Esophagus muscularis mucosa (tissue), 4 donors: ENCODE measurements around the gene TRIP10. TPM values are rescaled to one million over a fixed set of nuclear protein-coding genes. Genes with fewer than 3 reads are reported as not detected.
A peak's percentile ranks its signal among the peaks of the same experiment; 100 is the strongest.

ENCODE experiments used
- DNase-seq: peaks from one replicate; pipeline ENCODE4 v3.0.0-alpha.2; 2017; ENCODE audit errors: extremely low spot score
- H3K27ac ChIP-seq, 4 donors: fragments of 200-600 bp; sonication (generic); replicated peaks in 1 of 4; 1 replicate in 3 of 4; 2 replicates in 1 of 4; pipeline ENCODE4 v1.5.1; 2016 to 2019; ENCODE audit warnings: mild to moderate bottlenecking in 1 of 4
- H3K27me3 ChIP-seq, 4 donors: fragments of 200-600 bp; sonication (generic); one replicate each; pipeline versions ENCODE4 v1.5.1 to v1.6.0; 2016 to 2019
- H3K36me3 ChIP-seq, 4 donors: fragments of 200-600 bp; sonication (generic); one replicate each; pipeline ENCODE4 v1.5.1; 2016 to 2019
- H3K4me1 ChIP-seq, 4 donors: fragments of 200-600 bp; sonication (generic); one replicate each; pipeline ENCODE4 v1.5.1; 2016 to 2019
- H3K4me3 ChIP-seq, 4 donors: fragments of 200-600 bp; sonication (generic); 1 replicate in 2 of 4; 2 replicates in 2 of 4; pipeline ENCODE4 v1.5.1; 2016 to 2019; ENCODE audit warnings: mild to moderate bottlenecking in 4 of 4, moderate library complexity in 1 of 4
- H3K9me3 ChIP-seq, 4 donors: fragments of 200-600 bp; sonication (generic); 1 replicate in 3 of 4; 2 replicates in 1 of 4; pipeline ENCODE4 v1.5.1; 2016 to 2019
- CTCF ChIP-seq, 3 experiments: fragments of 200-600 bp in 2 of 3; fragments of 450-650 bp in 1 of 3; sonication (generic) in 2 of 3; IDR thresholded peaks; one replicate each; pipeline ENCODE4 v1.5.1; 2017 to 2019; ENCODE audit warnings: antibody characterized with exemption in 3 of 3, mild to moderate bottlenecking in 2 of 3, moderate library complexity in 1 of 3
- EP300 ChIP-seq: sonication (generic); formaldehyde crosslinking; IDR thresholded peaks from one replicate; pipeline ENCODE4 v1.6.1; 2017; ENCODE audit warnings: antibody characterized with exemption
- POLR2A ChIP-seq: fragments of 450-650 bp; IDR thresholded peaks from one replicate; pipeline ENCODE4 v1.6.1; 2017; ENCODE audit warnings: antibody characterized with exemption, moderate library complexity, mild to moderate bottlenecking, low read depth
- POLR2AphosphoS5 ChIP-seq, 2 donors: sonication (generic); formaldehyde crosslinking; IDR thresholded peaks; one replicate each; pipeline ENCODE4 v1.6.1; 2017; ENCODE audit warnings: antibody characterized with exemption in 2 of 2
- WGBS: methylation state at CpG from one replicate; pipeline ENCODE4 v1.1.5; 2018; 5-methylcytosine and 5-hydroxymethylcytosine counted together
- intact Hi-C: fragments of 100-400 bp; cut with DNase I; formaldehyde crosslinking; loops from one replicate; pipeline ENCODE4 v1.15.1; 2023
- total RNA-seq, 4 donors: library from RNA; depleted of rRNA; stranded (reverse); fragments of >200 nt; gene quantifications; one replicate each; pipeline versions ENCODE4 v1.1.0 to v1.2.1, GENCODE V29; 2016

TRIP10 gene
- total RNA-seq, 4 donors from 2014 or later: 85.8 to 148 (median 118) TPM

DNA sequence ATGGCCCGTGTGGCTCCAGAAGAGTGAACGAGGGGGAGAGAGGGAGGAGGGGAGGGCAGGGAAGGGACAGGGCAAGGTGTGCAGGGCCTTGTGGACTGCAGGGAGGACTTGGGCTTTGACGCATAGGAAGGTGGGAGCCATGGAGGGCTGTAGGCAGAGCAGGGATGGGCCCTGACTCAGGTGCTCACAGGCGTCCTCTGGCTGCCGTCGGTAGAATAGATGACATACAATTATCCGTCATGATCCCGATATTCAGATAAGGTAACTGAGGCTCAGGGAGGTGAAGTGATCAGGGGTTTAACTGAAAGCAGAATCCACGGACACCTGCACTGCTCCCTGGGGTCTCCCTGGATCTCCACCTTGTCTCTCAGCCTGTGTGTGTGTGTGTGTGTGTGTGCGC lies 22.4 kb upstream of the TRIP10 start:
- no peak overlapping the region for H3K4me3 ChIP-seq
- DNase-seq: no peak
- no peaks in the 10 kb centered on the region for H3K9me3 ChIP-seq
- peaks cover 0 to 7% (median 0%) of the 10 kb centered on the region in 4 donors for H3K4me1 ChIP-seq
- H3K27me3 ChIP-seq: peaks cover 0 to 56% (median 0%) of the 10 kb centered on the region in 4 donors
- H3K36me3 ChIP-seq: peaks cover 0 to 6% (median 2%) of the 10 kb centered on the region in 4 donors
- TF ChIP-seq POLR2AphosphoS5 (IDR thresholded peaks at IDR 0.05) (no peak), CTCF (IDR thresholded peaks at IDR 0.05) (no peak), POLR2A (no peak), EP300 (no peak)
- H3K27ac ChIP-seq: no peak overlapping the region
- intact Hi-C loops: no loop called here
- 62% methylated on average over 10 of the region's 10 CpGs for WGBS

DNA sequence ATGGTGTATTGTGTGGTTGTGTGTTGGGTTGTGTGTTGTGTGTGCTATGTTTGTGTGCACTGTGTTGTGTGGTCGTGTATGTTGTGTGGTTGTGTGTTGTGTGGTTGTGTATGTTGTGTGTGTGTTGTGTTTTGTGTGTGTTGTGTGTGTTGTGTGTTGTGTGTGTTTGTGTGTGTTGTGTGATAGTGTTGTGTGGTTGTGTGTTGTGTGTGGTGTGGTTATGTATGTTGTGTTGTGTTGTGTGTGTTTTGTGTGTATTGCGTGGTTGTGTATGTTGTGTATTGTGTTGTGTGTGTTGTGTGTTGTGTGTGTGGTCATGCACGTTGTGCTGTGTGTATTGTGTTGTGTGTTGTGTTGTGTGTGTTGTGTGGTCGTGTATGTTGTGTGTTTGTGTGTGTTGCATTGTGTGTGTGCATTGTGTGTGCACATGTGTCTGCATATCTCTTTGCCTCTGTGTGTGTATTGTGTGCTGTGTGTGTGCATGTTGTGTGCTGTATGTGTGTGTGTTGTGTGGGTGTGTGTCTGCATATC lies 22.0 kb upstream of the TRIP10 start:
- 76% methylated on average over 4 of the region's 4 CpGs for WGBS
- intact Hi-C loops: no loop called here
- Histone ChIP-seq H3K27me3 (peaks cover 0 to 51% (median 0%) of the 10 kb centered on the region in 4 donors), H3K36me3 (peaks cover 0 to 6% (median 2%) of the 10 kb centered on the region in 4 donors), H3K4me3 (no peak overlapping the region), H3K9me3 (no peaks in the 10 kb centered on the region), H3K27ac (no peak overlapping the region), H3K4me1 (peaks cover 0 to 7% (median 2%) of the 10 kb centered on the region in 4 donors)
- TF ChIP-seq POLR2AphosphoS5 (IDR thresholded peaks at IDR 0.05): no peak
- TF ChIP-seq CTCF (IDR thresholded peaks at IDR 0.05): no peak
- TF ChIP-seq EP300: no peak
- TF ChIP-seq POLR2A: no peak
- DNase-seq: no peak

- H3K36me3 ChIP-seq: peaks cover 0 to 6% (median 2%) of the 10 kb centered on the region in 4 donors
- WGBS: 69% methylated on average over 18 of the region's 23 CpGs
- intact Hi-C loops: no loop called here
- peaks cover 0 to 44% (median 0%) of the 10 kb centered on the region in 4 donors for H3K27me3 ChIP-seq
- H3K4me1 ChIP-seq: peaks cover 0 to 14% (median 9%) of the 10 kb centered on the region in 4 donors
- H3K27ac ChIP-seq: no peak overlapping the region
- TF ChIP-seq POLR2AphosphoS5 (IDR thresholded peaks at IDR 0.05): no peak
- no peak for TF ChIP-seq EP300
- no peak for TF ChIP-seq POLR2A
- no peak for TF ChIP-seq CTCF (IDR thresholded peaks at IDR 0.05)
- DNase-seq: no peak
- no peaks in the 10 kb centered on the region for H3K9me3 ChIP-seq
- peak overlapping the region in 1 of 4 donors; percentile 14 for H3K4me3 ChIP-seq
Observed at GRCh38 chr19:6718111-6718740, 21.3 kb upstream of the TRIP10 start.

- Histone ChIP-seq H3K27ac (peak overlapping the region in 1 of 4 donors; percentile 20), H3K4me3 (peak overlapping the region; percentile 40 to 57 (median 44)), H3K36me3 (peaks cover 0 to 6% (median 2%) of the 10 kb centered on the region in 4 donors), H3K27me3 (peaks cover 0 to 40% (median 0%) of the 10 kb centered on the region in 4 donors), H3K9me3 (no peaks in the 10 kb centered on the region), H3K4me1 (peaks cover 0 to 21% (median 12%) of the 10 kb centered on the region in 4 donors)
- no peak for DNase-seq
- 65% methylated on average over 19 of the region's 21 CpGs for WGBS
- TF ChIP-seq EP300: no peak
- intact Hi-C loops: no loop called here
Observed at GRCh38 chr19:6718741-6719539, 20.5 kb upstream of the TRIP10 start.

DNA sequence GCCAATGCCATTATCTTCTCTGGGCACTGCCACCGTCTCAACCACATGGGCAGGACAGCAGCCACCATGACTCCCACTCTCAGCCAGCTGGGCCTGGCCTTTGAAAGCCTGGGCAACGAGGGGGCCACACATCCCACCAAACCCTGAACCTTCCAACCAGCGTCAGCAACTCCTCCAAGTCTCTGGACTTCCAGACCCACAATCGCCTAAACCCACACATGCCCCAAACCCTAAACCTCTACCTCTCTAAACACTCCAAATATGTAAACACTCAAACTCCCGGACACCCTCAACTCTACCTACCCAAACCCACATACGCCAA lies 20.0 kb upstream of the TRIP10 start:
- H3K27me3 ChIP-seq: peaks cover 0 to 38% (median 0%) of the 10 kb centered on the region in 4 donors
- H3K27ac ChIP-seq: peak overlapping the region in 1 of 4 donors; percentile 13
- TF ChIP-seq EP300 (no peak), POLR2A (no peak), CTCF (IDR thresholded peaks at IDR 0.05) (no peak), POLR2AphosphoS5 (IDR thresholded peaks at IDR 0.05) (no peak)
- H3K9me3 ChIP-seq: no peaks in the 10 kb centered on the region
- WGBS: 71% methylated on average over 5 of the region's 6 CpGs
- peaks cover 0 to 27% (median 12%) of the 10 kb centered on the region in 4 donors for H3K4me1 ChIP-seq
- intact Hi-C loops: no loop called here
- no peak for DNase-seq
- H3K4me3 ChIP-seq: peak overlapping the region; percentile 40 to 57 (median 44)
- H3K36me3 ChIP-seq: peaks cover 0 to 6% (median 2%) of the 10 kb centered on the region in 4 donors
